A549 (cell line): ENCODE data around the gene HOXC6. TPM values are rescaled to one million over a fixed set of nuclear protein-coding genes. Genes with fewer than 3 reads are reported as not detected.

Experiments used
- ATAC-seq, 2 experiments: fragments of 200-7000 bp in 1 of 2; fragments of >200 bp in 1 of 2; cut with Nextera tagmentation in 1 of 2; cut with Tn5 transposase in 1 of 2; 3 replicates each; pipeline versions ENCODE4 v1.8.0 to v1.9.1; 2018 to 2020; ENCODE audit warnings: mild to moderate bottlenecking in 1 of 2, moderate library complexity in 1 of 2
- CTCF ChIA-PET: fragments of 300-600 bp; sonication (Branson Sonifier 250); formaldehyde crosslinking; extraction: SDS; loops from one replicate; lab custom pipeline; 2021; ENCODE audit warnings: antibody characterized with exemption, inconsistent platforms; lab: Yijun Ruan, JAX
- POLR2A ChIA-PET: fragments of 350-600 bp; formaldehyde crosslinking; extraction: SDS; loops from one replicate; lab custom pipeline; 2021; ENCODE audit warnings: antibody characterized with exemption, inconsistent platforms; lab: Yijun Ruan, JAX
- DNase-seq, 2 experiments: peaks; one replicate each; pipeline versions ENCODE4 v3.0.0 to v3.0.0-alpha.2; 2011 to 2016; ENCODE audit warnings: low read depth in 1 of 2, low spot score in 1 of 2
- FAIRE-seq: peaks from 2 replicates; lab custom pipeline; 2011; peaks lifted over from hg19 to GRCh38; lab: Jason Lieb, UNC
- H3K27ac ChIP-seq, 2 experiments: fragments of >200 bp; sonication (Bioruptor Twin); formaldehyde crosslinking; 3 replicates each; pipeline ENCODE4 v1.5.1; 2016 to 2017
- H3K4me1 ChIP-seq: fragments of >200 bp; sonication (Bioruptor Twin); formaldehyde crosslinking; 3 replicates; pipeline ENCODE4 v1.6.1; 2016
- H3K4me2 ChIP-seq: fragments of >200 bp; sonication (Bioruptor Twin); formaldehyde crosslinking; 3 replicates; pipeline ENCODE4 v1.6.1; 2016
- H3K4me3 ChIP-seq: fragments of >200 bp; sonication (Bioruptor Twin); formaldehyde crosslinking; 3 replicates; pipeline ENCODE4 v1.5.1; 2016
- H3K9me3 ChIP-seq: fragments of >200 bp; sonication (Bioruptor Twin); formaldehyde crosslinking; 3 replicates; pipeline ENCODE4 v1.6.1; 2016
- ATOH8 ChIP-seq: fragments of 250-450 bp; sonication (Bioruptor Pico); IDR thresholded peaks from 2 replicates; pipeline ENCODE4 v1.5.0; 2020; ENCODE audit warnings: low read depth, mild to moderate bottlenecking, moderate library complexity
- CBX2 ChIP-seq: fragments of 200-600 bp; sonication (generic); IDR thresholded peaks from 2 replicates; pipeline ENCODE4 v1.6.1; 2016; ENCODE audit warnings: low read depth, mild to moderate bottlenecking, borderline replicate concordance
- CTCF ChIP-seq: fragments of >200 bp; sonication (Bioruptor Twin); formaldehyde crosslinking; IDR thresholded peaks from 3 replicates; pipeline ENCODE4 v1.5.1; 2016
- E2F6 ChIP-seq: IDR thresholded peaks from 2 replicates; pipeline ENCODE4 v1.6.1; 2012; ENCODE audit warnings: low read depth, borderline replicate concordance
- ELK1 ChIP-seq: fragments of 150-350 bp; IDR thresholded peaks from 2 replicates; pipeline ENCODE4 v1.6.1; 2014; ENCODE audit warnings: low read depth, mild to moderate bottlenecking, low read length
- ESRRA ChIP-seq: fragments of 150-350 bp; IDR thresholded peaks from 2 replicates; pipeline ENCODE4 v1.6.1; 2014; ENCODE audit warnings: mild to moderate bottlenecking, low read length, borderline replicate concordance
- FOSL2 ChIP-seq, 2 experiments: fragments of 450-650 bp in 1 of 2; fragments of >200 bp in 1 of 2; sonication (Bioruptor Twin) in 1 of 2; formaldehyde crosslinking; IDR thresholded peaks; 2 replicates each; pipeline versions ENCODE4 v1.5.0 to v1.6.1; 2016 to 2020; ENCODE audit warnings: mild to moderate bottlenecking in 1 of 2, moderate library complexity in 1 of 2
- HDAC2 ChIP-seq: fragments of 200-600 bp; sonication (generic); IDR thresholded peaks from 2 replicates; pipeline ENCODE4 v1.6.1; 2016
- HES2 ChIP-seq: fragments of >200 bp; sonication (Bioruptor Twin); formaldehyde crosslinking; IDR thresholded peaks from 2 replicates; pipeline ENCODE4 v1.6.1; 2016
- HMGXB4 ChIP-seq: fragments of 250-450 bp; sonication (Bioruptor Pico); IDR thresholded peaks from 2 replicates; pipeline ENCODE4 v1.5.0; 2021; ENCODE audit warnings: mild to moderate bottlenecking, moderate library complexity, borderline replicate concordance
- HOXB13 ChIP-seq: fragments of 250-450 bp; sonication (Bioruptor Pico); IDR thresholded peaks from 2 replicates; pipeline ENCODE4 v1.5.0; 2020; ENCODE audit warnings: low read depth, mild to moderate bottlenecking, moderate library complexity
- JUNB ChIP-seq: fragments of >200 bp; sonication (Bioruptor Twin); formaldehyde crosslinking; IDR thresholded peaks from 2 replicates; pipeline ENCODE4 v1.6.1; 2016
- KDM5A ChIP-seq: fragments of 200-600 bp; sonication (generic); IDR thresholded peaks from 2 replicates; pipeline ENCODE4 v1.6.1; 2016; ENCODE audit warnings: antibody characterized with exemption, mild to moderate bottlenecking
- MAX ChIP-seq: IDR thresholded peaks from 2 replicates; pipeline ENCODE4 v1.6.1; 2012
- MYC ChIP-seq: IDR thresholded peaks from 2 replicates; pipeline ENCODE4 v1.6.1; 2012; ENCODE audit warnings: mild to moderate bottlenecking, inconsistent platforms, low read length, improper control_type of control experiment, borderline replicate concordance
- PBX3 ChIP-seq: IDR thresholded peaks from 2 replicates; pipeline ENCODE4 v1.6.1; 2012
- POLR2A ChIP-seq: IDR thresholded peaks from 2 replicates; pipeline ENCODE4 v1.6.1; 2012; ENCODE audit warnings: mild to moderate bottlenecking, low read length
- RNF2 ChIP-seq: fragments of 200-600 bp; sonication (generic); IDR thresholded peaks from 2 replicates; pipeline ENCODE4 v1.6.1; 2016; ENCODE audit warnings: low read depth, mild to moderate bottlenecking, antibody characterized with exemption, moderate library complexity, borderline replicate concordance
- SREBF2 ChIP-seq: fragments of 450-650 bp; IDR thresholded peaks from 2 replicates; pipeline ENCODE4 v1.6.1; 2014; ENCODE audit warnings: mild to moderate bottlenecking, moderate library complexity
- TP53 ChIP-seq: fragments of 250-450 bp; sonication (Bioruptor Pico); IDR thresholded peaks from 2 replicates; pipeline ENCODE4 v1.5.0; 2021; ENCODE audit warnings: mild to moderate bottlenecking, moderate library complexity
- ZC3H11A ChIP-seq: fragments of 450-650 bp; IDR thresholded peaks from 2 replicates; pipeline ENCODE4 v1.6.1; 2014; ENCODE audit warnings: antibody characterized with exemption, mild to moderate bottlenecking
- ZFP36 ChIP-seq: fragments of 450-650 bp; IDR thresholded peaks from 2 replicates; pipeline ENCODE4 v1.6.1; 2014; ENCODE audit warnings: borderline replicate concordance; ENCODE audit not compliant: partially characterized antibody
- ZNF302 ChIP-seq: fragments of 250-450 bp; sonication (Bioruptor Pico); IDR thresholded peaks from 2 replicates; pipeline ENCODE4 v1.9.0; 2021; ENCODE audit warnings: inconsistent platforms, mild to moderate bottlenecking, moderate library complexity
- WGBS: methylation state at CpG from one replicate; pipeline ENCODE4 v1.1.6; 2017; ENCODE audit errors: missing lambda C conversion rate; 5-methylcytosine and 5-hydroxymethylcytosine counted together
- polyA plus RNA-seq, 4 experiments: library from polyadenylated mRNA; depleted of rRNA in 3 of 4; stranded (reverse); fragments of >200 nt; fragmentation: RNase III in 1 of 4; extraction: RNeasy Plus Mini Kit Qiagen cat#74134 plus additional on column Dnase treatment in 1 of 4; gene quantifications; 2 replicates in 3 of 4; 3 replicates in 1 of 4; pipeline ENCODE4 v1.2.3, GENCODE V29; 2011 to 2017

The HOXC6 gene
- polyA plus RNA-seq, 2 of the 4 experiments (the other 2 are of a cell fraction), result 5.2 to 6.0 TPM

GRCh38 chr12:54033106-54033979 is 5.1 kb downstream of the HOXC6 start:
- Histone ChIP-seq H3K4me2 (peak overlapping the region; percentile 89), H3K27ac (peak overlapping the region; percentile 76 to 93), H3K9me3 (no peaks in the 10 kb centered on the region), H3K4me3 (peak overlapping the region; percentile 56), H3K4me1 (peaks cover 14% of the 10 kb centered on the region; the same call in 2 of the 3 replicates)
- ATAC-seq (peak; percentile 71 to 75), FAIRE-seq (no peak), DNase-seq (peak; percentile 53 to 56)
- WGBS, result 25% methylated on average over 43 of the region's 61 CpGs
- TF ChIP-seq ZFP36 (no peak), POLR2A (peak; percentile 38; the same call in 1 of the 2 replicates), FOSL2 (IDR thresholded peaks at IDR 0.05) (no peak), FOSL2 (CRISPR knock-in tag; IDR thresholded peaks at IDR 0.05) (0 out of 2 replicates have a peak, but pooled peaks have one; percentile 1), ELK1 (no peak), HDAC2 (no peak), TP53 (CRISPR knock-in tag) (no peak), MAX (peak; percentile 14; the same call in 1 of the 2 replicates), JUNB (no peak), ZNF302 (CRISPR knock-in tag) (no peak), CTCF (no peak), ESRRA (no peak), PBX3 (no peak), E2F6 (peak; percentile 33; the same call in 1 of the 2 replicates), HOXB13 (0 out of 2 replicates have a peak, but pooled peaks have one; percentile 48), CBX2 (no peak)
- CTCF ChIA-PET, result interaction anchor here (0.5 to 27.9 kb wide), 37 partner anchors 8 to 289 kb away, joined by 3 to 476 read pairs (median 7); partner anchors contain the start of genes HOXC10, HOXC4, HOXC8 and HOXC9
- POLR2A ChIA-PET, result interaction anchor here (1.0 to 2.1 kb wide), 11 partner anchors 8 to 175 kb away, joined by 3 to 26 read pairs (median 7); partner anchors contain the start of genes HOXC4, HOXC8 and SMUG1

- no peaks in the 10 kb centered on the region for H3K9me3 ChIP-seq
- peak overlapping the region; percentile 76 to 93 for H3K27ac ChIP-seq
- H3K4me2 ChIP-seq, result peak overlapping the region; percentile 89
- ChIA-PET POLR2A (interaction anchor here (1.0 kb wide), 1 partner anchor 20 kb away, joined by 3 read pairs; the partner anchor contains the start of gene HOXC4), CTCF (interaction anchor here (1.4 to 27.9 kb wide), 6 partner anchors 17 to 160 kb away, joined by 3 to 476 read pairs (median 18); partner anchors contain the start of genes HOXC10 and SMUG1)
- ATAC-seq (no peak), FAIRE-seq (no peak), DNase-seq (no peak)
- H3K4me3 ChIP-seq, result peak overlapping the region; percentile 56
- peaks cover 7% of the 10 kb centered on the region; the same call in 1 of the 3 replicates for H3K4me1 ChIP-seq
- 94% methylated on average over 43 of the region's 57 CpGs for WGBS
- TF ChIP-seq ZC3H11A, result no peak
- TF ChIP-seq ATOH8 (CRISPR knock-in tag), result no peak
- no peak for TF ChIP-seq MYC
- TF ChIP-seq SREBF2, result no peak
- no peak for TF ChIP-seq HES2
- no peak for TF ChIP-seq RNF2
- no peak for TF ChIP-seq KDM5A
- TF ChIP-seq E2F6, result no peak
- TF ChIP-seq JUNB, result no peak
- TF ChIP-seq HMGXB4, result no peak
Measured at GRCh38 chr12:54033980-54034784, 5.9 kb downstream of the HOXC6 start.
